Measurements from ENCODE around the gene FOSL1. TPM values are rescaled to one million over a fixed set of nuclear protein-coding genes. Genes with fewer than 3 reads are reported as not detected.

FOSL1 gene
- total and polyA plus RNA-seq, 2 of the 13 experiments (the other 11 are each of a cell fraction or from before 2014, with no cell fraction given), result 4.0 to 4.1 TPM

DNA sequence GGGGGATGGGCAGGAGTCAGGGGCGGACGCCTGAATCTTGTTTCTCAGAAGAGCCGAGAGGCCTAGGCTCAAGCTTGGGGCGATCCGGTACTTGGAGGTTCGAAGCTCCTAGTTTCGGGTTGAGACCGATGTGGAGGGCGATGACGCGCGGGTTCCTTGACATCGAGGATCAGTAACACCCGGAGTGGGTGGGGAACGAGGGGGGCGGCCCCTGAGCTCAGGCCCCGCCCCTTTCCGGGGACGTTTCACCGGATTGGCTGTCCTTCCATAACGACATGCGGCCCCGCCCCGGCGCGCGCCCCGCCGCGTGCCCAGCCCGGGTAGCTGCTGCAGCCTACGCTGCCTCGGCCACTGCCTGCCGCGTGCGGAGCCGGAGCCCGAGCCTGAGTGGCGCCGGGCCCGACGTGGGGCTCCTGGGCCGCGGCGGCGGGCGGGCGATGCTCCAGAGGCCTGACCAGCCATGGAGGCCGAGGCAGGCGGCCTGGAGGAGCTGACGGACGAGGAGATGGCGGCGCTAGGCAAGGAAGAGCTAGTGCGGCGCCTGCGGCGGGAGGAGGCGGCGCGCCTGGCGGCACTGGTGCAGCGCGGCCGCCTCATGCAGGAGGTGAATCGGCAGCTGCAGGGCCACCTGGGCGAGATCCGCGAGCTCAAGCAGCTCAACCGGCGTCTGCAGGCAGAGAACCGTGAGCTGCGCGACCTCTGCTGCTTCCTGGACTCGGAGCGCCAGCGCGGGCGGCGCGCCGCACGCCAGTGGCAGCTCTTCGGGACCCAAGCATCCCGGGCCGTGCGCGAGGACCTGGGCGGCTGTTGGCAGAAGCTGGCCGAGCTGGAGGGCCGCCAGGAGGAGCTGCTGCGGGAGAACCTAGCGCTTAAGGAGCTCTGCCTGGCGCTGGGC, 9.6 kb downstream of the FOSL1 start, which contains the start of gene CCDC85B (continued):
- TF ChIP-seq YY1 (IDR thresholded peaks at IDR 0.05; ENCODE audit: insufficient read depth, insufficient replicate concordance, low read depth, low read length) (peak; percentile 79), ZNF577 (CRISPR knock-in tag; IDR thresholded peaks at IDR 0.05; ENCODE audit: borderline replicate concordance, low read depth) (no peak), THAP11 (CRISPR knock-in tag; IDR thresholded peaks at IDR 0.05) (peak; percentile 68), ZEB1 (IDR thresholded peaks at IDR 0.05; ENCODE audit: insufficient replicate concordance, low read depth) (no peak), ZNF552 (CRISPR knock-in tag; IDR thresholded peaks at IDR 0.05; ENCODE audit: borderline replicate concordance) (no peak; the same call in 1 of the 2 replicates), ZNF224 (CRISPR knock-in tag; IDR thresholded peaks at IDR 0.05) (no peak), MXD4 (CRISPR knock-in tag; IDR thresholded peaks at IDR 0.05) (peak; percentile 63), ZNF12 (CRISPR knock-in tag; IDR thresholded peaks at IDR 0.05) (no peak; the same call in 1 of the 2 replicates), HNRNPH1 (optimal IDR thresholded peaks at IDR 0.05; ENCODE audit: low read depth, low read length) (no peak), HOXA3 (CRISPR knock-in tag; IDR thresholded peaks at IDR 0.05) (peak; percentile 80), GATA4 (IDR thresholded peaks at IDR 0.05; ENCODE audit: borderline replicate concordance, low read depth) (0 out of 2 replicates have a peak, but pooled peaks have one; percentile 40), KMT2B (CRISPR knock-in tag; IDR thresholded peaks at IDR 0.05) (no peak), ZNF251 (CRISPR knock-in tag; IDR thresholded peaks at IDR 0.05) (no peak), SP5 (CRISPR knock-in tag; IDR thresholded peaks at IDR 0.05; ENCODE audit: borderline replicate concordance, low read depth) (peak; percentile 31; the same call in 1 of the 2 replicates), TBX3 (IDR thresholded peaks at IDR 0.05; ENCODE audit: borderline replicate concordance) (no peak), XRCC5 (optimal IDR thresholded peaks at IDR 0.05; ENCODE audit: low read length) (no peak)
- TF ChIP-seq, protein P1, sequence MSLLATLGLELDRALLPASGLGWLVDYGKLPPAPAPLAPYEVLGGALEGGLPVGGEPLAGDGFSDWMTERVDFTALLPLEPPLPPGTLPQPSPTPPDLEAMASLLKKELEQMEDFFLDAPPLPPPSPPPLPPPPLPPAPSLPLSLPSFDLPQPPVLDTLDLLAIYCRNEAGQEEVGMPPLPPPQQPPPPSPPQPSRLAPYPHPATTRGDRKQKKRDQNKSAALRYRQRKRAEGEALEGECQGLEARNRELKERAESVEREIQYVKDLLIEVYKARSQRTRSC (CRISPR knock-in tag; IDR thresholded peaks at IDR 0.05; ENCODE audit: low read depth), result 0 out of 2 replicates have a peak, but pooled peaks have one; percentile 52
- TF ChIP-seq, protein P2, sequence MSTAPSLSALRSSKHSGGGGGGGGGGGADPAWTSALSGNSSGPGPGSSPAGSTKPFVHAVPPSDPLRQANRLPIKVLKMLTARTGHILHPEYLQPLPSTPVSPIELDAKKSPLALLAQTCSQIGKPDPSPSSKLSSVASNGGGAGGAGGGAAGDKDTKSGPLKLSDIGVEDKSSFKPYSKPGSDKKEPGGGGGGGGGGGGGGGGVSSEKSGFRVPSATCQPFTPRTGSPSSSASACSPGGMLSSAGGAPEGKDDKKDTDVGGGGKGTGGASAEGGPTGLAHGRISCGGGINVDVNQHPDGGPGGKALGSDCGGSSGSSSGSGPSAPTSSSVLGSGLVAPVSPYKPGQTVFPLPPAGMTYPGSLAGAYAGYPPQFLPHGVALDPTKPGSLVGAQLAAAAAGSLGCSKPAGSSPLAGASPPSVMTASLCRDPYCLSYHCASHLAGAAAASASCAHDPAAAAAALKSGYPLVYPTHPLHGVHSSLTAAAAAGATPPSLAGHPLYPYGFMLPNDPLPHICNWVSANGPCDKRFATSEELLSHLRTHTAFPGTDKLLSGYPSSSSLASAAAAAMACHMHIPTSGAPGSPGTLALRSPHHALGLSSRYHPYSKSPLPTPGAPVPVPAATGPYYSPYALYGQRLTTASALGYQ (CRISPR knock-in tag; IDR thresholded peaks at IDR 0.05), result peak; percentile 35; the same call in 1 of the 2 replicates
- TF ChIP-seq, protein P3, sequence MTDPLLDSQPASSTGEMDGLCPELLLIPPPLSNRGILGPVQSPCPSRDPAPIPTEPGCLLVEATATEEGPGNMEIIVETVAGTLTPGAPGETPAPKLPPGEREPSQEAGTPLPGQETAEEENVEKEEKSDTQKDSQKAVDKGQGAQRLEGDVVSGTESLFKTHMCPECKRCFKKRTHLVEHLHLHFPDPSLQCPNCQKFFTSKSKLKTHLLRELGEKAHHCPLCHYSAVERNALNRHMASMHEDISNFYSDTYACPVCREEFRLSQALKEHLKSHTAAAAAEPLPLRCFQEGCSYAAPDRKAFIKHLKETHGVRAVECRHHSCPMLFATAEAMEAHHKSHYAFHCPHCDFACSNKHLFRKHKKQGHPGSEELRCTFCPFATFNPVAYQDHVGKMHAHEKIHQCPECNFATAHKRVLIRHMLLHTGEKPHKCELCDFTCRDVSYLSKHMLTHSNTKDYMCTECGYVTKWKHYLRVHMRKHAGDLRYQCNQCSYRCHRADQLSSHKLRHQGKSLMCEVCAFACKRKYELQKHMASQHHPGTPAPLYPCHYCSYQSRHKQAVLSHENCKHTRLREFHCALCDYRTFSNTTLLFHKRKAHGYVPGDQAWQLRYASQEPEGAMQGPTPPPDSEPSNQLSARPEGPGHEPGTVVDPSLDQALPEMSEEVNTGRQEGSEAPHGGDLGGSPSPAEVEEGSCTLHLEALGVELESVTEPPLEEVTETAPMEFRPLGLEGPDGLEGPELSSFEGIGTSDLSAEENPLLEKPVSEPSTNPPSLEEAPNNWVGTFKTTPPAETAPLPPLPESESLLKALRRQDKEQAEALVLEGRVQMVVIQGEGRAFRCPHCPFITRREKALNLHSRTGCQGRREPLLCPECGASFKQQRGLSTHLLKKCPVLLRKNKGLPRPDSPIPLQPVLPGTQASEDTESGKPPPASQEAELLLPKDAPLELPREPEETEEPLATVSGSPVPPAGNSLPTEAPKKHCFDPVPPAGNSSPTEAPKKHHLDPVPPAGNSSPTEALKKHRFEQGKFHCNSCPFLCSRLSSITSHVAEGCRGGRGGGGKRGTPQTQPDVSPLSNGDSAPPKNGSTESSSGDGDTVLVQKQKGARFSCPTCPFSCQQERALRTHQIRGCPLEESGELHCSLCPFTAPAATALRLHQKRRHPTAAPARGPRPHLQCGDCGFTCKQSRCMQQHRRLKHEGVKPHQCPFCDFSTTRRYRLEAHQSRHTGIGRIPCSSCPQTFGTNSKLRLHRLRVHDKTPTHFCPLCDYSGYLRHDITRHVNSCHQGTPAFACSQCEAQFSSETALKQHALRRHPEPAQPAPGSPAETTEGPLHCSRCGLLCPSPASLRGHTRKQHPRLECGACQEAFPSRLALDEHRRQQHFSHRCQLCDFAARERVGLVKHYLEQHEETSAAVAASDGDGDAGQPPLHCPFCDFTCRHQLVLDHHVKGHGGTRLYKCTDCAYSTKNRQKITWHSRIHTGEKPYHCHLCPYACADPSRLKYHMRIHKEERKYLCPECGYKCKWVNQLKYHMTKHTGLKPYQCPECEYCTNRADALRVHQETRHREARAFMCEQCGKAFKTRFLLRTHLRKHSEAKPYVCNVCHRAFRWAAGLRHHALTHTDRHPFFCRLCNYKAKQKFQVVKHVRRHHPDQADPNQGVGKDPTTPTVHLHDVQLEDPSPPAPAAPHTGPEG (CRISPR knock-in tag; IDR thresholded peaks at IDR 0.05), result peak; percentile 83
- TF ChIP-seq, protein P4, sequence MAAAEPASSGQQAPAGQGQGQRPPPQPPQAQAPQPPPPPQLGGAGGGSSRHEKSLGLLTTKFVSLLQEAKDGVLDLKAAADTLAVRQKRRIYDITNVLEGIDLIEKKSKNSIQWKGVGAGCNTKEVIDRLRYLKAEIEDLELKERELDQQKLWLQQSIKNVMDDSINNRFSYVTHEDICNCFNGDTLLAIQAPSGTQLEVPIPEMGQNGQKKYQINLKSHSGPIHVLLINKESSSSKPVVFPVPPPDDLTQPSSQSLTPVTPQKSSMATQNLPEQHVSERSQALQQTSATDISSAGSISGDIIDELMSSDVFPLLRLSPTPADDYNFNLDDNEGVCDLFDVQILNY (CRISPR knock-in tag; conservative IDR thresholded peaks at IDR 0.05), result no peak
